AG10803 (cell line): ENCODE results near the gene FHOD1.

ENCODE experiments used
- DNase-seq: peaks from one replicate; pipeline ENCODE4 v3.0.0; 2010; ENCODE audit warnings: low read depth
- H3K4me3 ChIP-seq: 2 replicates; pipeline ENCODE4 v1.5.1; 2011; ENCODE audit warnings: mild to moderate bottlenecking, low read length, control low read depth
- CTCF ChIP-seq: conservative IDR thresholded peaks from 2 replicates; pipeline ENCODE4 v1.5.1; 2011; ENCODE audit warnings: mild to moderate bottlenecking, low read length, control low read depth, inconsistent platforms

FHOD1 gene

GRCh38 chr16:67277294-67277998, 30.2 kb upstream of the FHOD1 start:
- peak; percentile 100 for DNase-seq
- H3K4me3 ChIP-seq: peak overlapping the region; percentile 76
- TF ChIP-seq CTCF: no peak

GRCh38 chr16:67275321-67275720, 28.0 kb upstream of the FHOD1 start:
- TF ChIP-seq CTCF: no peak
- no peak overlapping the region for H3K4me3 ChIP-seq
- no peak for DNase-seq

- DNase-seq: no peak
- no peak for TF ChIP-seq CTCF
Measured at GRCh38 chr16:67271446-67271845, 24.2 kb upstream of the FHOD1 start.

GRCh38 chr16:67270931-67271338, 23.7 kb upstream of the FHOD1 start:
- no peak for DNase-seq
- H3K4me3 ChIP-seq: no peak overlapping the region
- TF ChIP-seq CTCF: no peak

More at GRCh38 chr16:67271446-67271845, 24.2 kb upstream of the FHOD1 start:
- H3K4me3 ChIP-seq: no peak overlapping the region

- peak; percentile 64 for DNase-seq
- TF ChIP-seq CTCF: no peak
- H3K4me3 ChIP-seq: no peak overlapping the region
Measured at GRCh38 chr16:67269766-67270165, 22.5 kb upstream of the FHOD1 start.

GRCh38 chr16:67268136-67268579, 20.9 kb upstream of the FHOD1 start:
- H3K4me3 ChIP-seq: no peak overlapping the region
- no peak for TF ChIP-seq CTCF
- peak; percentile 93 for DNase-seq

- no peak for TF ChIP-seq CTCF
- no peak overlapping the region for H3K4me3 ChIP-seq
- no peak for DNase-seq
Measured at GRCh38 chr16:67265834-67266233, 18.6 kb upstream of the FHOD1 start.
